GM21825 (cell line): ENCODE measurements around the gene HELZ.
"Not testable (repeated sequence)": the region's sequence is repeated elsewhere in the genome, so short reads cannot be mapped to it uniquely, and the experiment has no call there.

Source experiments
- ATAC-seq: cut with Tn5 transposase; IDR thresholded peaks from one replicate; pipeline ENCODE4 v1.9.1; 2021; ENCODE audit warnings: mild to moderate bottlenecking, moderate library complexity; ENCODE audit not compliant: unreplicated experiment

HELZ gene

DNA sequence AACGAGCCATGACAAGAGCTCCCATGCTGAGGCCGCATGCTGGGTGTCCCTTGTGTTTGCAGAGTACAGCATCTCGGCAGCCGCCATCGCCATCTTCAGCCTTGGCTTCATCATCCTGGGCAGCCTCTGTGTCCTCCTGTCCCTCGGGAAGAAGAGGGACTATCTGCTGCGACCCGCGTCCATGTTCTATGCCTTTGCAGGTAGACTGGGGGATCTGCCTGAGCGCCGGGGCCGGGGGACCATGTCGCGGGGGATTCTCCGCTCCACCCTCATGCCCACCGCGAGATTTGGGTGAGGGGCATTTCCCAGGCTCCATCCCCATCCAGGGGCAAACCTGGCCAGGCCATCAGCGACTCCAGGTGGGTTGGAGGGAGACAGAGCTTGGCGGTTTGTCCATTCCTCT, 190.0 kb downstream of the HELZ start:
- ATAC-seq, result no peak

DNA sequence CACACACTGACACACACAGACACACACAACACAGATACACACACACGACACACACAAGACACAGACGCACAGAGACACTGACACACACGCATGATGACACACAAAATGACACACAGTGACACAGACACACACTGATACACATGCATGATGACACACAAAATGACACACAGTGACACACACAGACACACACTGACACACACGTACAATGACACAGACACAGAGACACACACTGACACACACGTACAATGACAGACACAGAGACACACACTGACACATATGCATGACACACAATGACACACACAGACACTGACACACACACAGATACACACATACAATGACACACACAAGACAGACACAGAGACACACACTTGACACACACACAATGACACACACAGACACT, 190.4 kb downstream of the HELZ start:
- no peak for ATAC-seq

DNA sequence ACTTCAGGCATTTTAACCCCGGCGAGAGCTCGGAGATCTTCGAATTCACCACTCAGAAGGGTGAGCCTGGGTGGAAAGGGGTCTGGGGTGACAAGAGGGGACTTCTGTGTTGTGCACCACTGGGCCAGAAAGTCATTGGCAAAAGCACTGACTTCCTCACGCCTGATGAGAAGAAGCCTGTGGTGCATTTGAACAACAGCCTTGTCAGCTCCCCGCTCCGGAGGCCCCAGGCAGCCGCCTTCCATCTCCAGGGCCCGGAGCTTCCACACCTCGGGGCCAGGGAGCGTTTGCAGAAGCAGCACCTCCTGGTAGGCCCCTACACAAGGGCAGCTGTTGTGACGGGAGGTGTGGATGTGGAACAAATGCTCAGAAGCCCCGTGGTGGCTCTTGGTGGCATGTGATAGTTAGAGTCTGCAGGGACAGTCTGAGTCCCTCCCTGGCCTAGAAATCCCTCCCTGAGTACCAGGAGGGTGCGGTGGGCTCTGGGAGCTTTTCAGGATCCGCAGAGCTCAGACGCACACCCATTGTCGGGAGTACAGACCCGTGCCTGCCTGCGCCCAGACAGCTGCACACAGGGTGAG, 190.9 kb downstream of the HELZ start:
- ATAC-seq, result no peak

DNA sequence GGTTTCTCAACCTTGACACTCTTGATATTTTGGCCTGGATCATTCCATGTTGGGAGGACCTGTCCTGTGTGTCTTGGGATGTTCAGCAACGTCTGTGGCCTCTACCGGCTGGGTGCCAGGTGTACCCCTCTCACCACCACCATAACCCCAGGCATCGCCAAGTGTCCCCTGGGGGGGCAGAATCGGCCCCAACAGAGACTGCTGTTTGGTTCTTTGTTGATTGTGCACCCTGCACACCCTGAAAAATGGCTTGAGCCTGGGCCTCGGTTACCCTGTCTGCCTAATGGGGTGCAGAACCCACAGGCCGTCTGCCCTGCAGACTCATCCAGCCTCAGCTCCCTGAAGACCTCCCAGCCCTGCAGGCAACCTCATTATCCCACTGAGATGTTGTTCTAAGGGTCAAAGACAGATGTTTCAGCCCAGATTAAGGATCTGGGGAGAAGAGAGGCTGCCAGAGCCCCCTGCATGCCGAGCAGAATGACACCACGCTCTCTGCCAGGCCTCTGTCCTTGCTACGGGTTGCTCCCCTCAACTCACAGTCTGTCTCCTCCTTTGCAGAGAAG, 191.5 kb downstream of the HELZ start:
- ATAC-seq, result no peak

DNA sequence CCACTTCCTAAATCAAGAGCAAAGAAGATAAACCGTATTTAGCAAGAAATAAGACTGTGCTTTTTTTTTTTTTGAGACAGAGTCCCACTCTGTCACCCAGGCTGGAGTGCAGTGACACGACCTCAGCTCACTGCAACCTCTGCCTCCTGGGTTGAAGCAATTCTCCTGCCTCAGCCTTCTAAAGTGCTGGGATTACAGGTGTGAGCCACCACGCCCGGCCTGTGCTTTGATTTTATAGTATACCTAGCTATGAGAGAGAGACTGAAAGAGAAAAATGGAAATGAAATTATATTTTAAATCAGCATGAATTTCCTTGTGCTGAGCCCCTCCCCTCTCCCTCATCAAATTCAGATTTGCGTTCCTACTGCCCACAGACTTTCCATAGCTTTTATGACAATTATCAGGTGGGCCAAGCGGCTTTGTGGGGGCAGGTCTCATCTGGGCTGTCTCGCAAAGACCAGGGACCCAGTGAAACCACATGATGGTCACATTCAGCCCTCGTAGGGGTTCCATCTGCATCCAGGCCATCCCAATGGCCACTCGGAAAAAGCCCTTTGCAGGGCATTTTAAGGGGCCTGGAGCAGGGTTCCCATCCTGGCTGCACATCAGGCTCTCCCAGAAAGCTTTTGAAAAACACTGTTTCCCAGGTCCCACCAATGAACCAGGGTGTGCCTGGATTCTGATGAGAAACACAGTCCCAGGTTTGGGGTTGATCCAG, 192.1 kb downstream of the HELZ start:
- ATAC-seq, result no peak

DNA sequence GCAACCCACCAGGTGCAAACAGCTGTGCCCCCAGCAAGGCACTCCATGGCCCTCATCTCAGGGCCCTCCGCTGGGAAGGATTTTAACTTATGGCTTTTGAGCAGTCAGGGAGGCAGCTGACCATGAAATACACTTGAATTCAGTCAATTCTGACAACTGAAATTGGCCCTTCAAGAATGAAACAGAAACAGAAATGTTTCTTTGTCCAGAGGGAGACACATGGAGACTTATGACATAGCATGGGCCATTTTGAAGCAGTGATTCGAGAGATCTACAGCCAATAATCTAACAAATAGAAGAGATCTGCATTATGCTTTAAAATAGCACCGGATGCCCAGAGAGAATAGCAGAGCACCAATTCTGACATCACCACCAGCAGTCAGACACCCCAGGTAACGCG, 193.2 kb downstream of the HELZ start:
- ATAC-seq, result no peak

DNA sequence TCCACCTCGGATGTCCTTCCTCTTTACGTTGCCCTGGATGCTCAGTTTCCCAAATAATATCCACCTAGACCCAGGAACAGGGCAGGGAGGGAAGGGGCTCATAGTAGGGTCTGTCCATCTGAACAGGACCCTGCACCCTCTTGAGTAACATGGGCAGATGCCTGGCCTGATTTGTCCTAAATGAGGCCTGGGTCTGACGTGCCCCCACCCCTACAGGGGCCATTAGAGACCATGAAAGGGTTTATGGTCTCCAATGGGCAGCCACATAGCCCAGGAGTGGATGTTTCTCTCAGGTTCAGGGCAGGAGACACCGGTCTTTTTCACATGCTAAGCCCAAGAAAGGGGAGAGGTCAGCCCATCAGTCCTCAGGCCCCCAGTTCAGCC, 193.8 kb downstream of the HELZ start:
- ATAC-seq, result no peak

DNA sequence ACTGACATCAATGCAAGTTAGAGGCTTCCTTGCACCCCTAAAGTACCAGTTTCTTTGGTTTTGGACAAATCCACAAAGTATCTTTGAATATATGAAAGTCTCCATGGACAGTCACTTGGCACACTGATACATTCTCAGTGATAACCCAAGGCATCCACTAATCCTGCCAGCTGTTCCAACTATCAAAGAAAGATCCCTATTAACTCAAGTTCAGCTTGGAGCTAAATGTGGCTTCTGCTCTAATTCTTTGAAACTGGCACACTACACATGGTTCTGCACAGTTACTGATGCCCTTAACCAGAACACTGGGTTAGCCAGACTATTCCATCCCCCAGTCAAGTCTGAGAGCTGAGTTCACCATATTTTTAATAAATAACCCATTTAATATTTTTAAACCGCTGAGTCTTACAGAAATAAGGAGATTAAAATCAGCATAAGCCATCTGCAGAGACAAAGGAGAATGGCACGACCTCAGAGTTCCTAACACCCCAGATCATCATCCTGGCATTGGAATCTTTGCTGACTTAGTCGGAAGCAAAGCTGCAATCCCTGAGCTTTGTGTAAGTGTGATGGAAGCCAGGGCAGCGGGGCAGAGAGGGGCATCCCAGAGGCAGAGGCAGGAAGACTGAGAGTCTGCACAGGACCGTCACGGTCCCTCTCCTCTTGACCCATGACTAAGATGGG, 194.4 kb downstream of the HELZ start:
- ATAC-seq, result no peak

DNA sequence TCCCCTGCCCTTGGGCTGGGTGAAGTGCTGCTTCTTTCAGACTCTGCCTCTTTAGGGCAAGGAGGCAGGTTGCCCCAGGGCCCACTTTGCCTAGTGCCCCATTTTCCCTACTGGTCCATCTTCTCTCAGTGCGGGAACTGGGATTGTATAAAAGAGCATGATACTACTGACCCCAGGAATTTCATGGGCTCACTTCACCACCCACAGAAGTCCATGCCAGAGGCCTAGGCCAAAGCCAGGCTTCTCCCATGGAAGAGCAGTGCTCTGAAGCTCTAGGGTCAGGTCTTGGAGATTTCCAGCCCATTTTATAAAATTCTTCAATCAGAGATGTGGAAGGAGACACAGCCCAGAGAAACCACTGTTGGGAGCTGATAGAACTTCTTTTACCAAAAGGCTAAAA, 194.9 kb downstream of the HELZ start:
- ATAC-seq, result no peak

DNA sequence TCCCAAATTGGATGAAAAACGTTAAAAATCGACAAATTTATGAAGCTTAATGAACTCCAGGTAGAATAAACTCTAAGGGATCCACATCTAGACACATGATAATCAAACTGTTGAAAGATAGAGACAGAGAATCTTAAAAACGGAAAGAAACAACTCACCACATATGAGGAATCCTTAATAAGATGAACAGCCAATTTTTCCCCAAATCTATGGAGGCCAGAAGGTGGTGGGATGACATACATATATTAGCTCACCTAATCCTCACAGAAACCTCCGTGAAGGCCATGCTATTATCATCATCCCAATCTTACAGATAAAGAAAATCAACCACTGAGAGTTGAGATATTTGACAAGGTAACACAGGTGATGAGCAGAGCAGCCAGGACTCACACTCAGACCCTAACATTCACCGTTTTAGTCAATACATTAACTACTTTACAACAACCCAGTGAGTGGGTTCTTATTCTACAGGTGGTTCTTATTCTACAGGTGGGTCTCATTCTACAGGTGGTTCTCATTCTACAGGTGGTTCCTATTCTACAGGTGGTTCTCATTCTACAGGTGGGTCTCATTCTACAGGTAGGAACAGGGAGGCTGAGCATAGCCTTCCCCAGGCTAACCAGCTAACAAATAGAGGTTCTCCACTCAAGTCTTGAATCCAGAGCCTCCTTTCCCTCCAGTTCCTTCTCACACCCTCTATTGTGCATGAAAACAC, 195.8 kb downstream of the HELZ start:
- ATAC-seq, result no peak

DNA sequence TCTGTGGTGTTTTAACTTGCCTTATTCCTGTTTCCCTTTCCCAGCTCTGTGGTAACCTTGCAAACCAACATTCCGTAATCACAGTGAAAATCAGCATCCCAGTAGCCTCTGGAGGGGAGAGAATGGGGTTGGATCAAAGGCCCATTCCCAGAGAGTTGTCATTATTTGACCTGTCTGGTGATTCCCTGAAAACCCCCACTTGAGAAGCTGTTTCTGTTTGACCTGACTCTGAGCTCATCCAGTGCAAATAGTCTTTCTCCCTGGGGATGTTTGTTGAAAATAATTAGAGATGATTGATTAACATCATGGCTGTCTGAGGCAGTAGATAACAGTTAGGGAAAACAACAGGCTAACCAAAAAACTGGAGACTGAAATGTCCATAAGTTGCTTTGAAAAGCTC, 197.6 kb downstream of the HELZ start:
- ATAC-seq, result no peak

DNA sequence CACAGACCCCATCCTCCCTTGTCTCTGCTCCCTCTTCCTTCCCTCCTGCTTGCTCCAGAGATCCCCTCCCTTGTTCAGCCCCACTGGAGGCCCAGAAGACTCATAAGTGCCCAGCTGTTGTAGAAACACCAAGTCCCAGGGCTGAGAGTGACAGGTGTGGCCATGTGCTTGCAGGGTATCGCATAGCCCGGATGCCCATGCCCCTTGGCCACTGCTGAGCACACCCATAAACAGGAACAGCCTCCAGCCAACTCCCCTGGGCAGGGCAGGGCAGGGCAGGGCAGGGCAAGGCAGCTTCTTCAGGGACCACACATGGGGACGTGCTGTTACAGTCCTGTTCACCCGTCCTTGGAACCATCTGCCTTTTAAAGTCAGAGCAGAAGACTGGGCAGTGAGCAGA, 198.6 kb downstream of the HELZ start:
- ATAC-seq, result no peak

DNA sequence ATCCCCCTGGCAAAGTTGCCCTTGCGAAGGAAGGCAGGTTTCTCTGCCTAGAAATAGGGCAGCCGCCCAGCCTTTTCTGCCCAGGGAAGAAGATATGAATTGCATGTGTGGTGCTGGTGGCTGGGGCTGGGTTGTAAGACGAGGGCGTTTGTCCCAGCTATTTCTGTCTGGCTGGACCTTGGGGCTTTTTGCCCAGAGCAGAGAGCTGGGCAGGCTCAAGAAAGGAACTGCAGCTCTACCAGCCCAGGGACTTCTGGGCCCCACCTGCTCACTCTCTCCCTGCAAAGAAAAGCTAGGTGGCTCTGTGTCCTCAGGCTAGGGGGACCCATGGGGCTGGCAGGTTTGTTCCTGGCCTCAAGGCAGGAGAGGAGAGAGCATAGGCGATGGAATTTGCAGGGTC, 200.1 kb downstream of the HELZ start:
- no peak for ATAC-seq

DNA sequence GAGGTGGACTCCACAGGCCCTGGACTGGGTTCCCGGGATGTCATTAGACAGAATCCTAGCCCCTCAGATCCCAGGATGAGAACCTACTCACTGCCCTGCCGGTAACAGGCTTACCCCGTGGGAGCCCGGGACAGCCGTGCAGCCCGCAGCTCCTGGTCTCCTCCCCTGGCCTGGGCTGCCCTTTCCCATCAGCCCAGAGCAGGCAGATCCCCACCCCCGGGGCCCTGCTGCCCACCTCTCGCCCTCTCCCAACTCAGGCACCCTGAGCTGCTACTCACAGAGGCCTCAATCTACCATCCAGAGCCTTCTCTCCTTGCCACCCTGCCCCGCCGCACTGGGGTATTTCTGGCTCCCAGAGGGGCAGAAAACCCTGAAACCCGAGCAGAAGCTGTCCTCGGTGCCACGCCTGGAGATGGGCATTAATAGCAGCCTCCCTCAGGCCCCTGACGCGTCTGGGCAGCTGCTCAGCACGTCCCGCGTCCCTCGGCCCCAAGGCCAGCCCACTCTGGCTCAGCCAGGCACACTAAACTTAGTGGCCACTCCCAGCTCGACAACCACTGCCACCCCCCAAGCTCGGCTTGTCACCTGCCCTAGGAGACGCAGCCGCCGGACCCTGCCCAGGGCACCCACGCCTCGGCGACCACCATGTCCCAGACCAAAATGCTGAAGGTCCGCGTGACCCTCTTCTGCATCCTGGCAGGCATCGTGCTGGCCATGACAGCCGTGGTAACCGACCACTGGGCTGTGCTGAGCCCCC, 200.8 kb downstream of the HELZ start, which contains the start of gene CACNG1:
TSS of gene CACNG1 (plus strand) at position 539 of the 757 bp plus-strand sequence. CDS start at position 646, 107 bp downstream.
- ATAC-seq, result no peak

DNA sequence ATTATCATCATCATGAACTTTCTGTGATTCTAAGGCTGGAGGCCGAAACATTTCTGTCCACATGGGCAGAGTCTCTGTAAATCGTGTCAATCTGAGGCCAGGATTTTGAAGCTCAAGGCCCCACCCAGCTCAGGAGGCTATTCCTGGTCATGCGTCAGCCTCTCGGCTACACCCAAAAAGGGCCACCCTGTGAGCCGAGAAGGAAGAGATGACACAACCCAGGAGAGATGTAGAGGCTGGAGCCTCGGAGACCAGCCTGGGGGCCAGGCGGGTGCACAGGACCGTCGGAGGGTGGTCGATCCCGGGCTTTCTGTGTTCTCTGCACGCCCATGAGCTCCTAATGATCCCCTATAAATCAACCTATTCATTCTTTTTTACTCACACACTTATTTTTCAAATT, 201.7 kb downstream of the HELZ start:
- ATAC-seq, result no peak

DNA sequence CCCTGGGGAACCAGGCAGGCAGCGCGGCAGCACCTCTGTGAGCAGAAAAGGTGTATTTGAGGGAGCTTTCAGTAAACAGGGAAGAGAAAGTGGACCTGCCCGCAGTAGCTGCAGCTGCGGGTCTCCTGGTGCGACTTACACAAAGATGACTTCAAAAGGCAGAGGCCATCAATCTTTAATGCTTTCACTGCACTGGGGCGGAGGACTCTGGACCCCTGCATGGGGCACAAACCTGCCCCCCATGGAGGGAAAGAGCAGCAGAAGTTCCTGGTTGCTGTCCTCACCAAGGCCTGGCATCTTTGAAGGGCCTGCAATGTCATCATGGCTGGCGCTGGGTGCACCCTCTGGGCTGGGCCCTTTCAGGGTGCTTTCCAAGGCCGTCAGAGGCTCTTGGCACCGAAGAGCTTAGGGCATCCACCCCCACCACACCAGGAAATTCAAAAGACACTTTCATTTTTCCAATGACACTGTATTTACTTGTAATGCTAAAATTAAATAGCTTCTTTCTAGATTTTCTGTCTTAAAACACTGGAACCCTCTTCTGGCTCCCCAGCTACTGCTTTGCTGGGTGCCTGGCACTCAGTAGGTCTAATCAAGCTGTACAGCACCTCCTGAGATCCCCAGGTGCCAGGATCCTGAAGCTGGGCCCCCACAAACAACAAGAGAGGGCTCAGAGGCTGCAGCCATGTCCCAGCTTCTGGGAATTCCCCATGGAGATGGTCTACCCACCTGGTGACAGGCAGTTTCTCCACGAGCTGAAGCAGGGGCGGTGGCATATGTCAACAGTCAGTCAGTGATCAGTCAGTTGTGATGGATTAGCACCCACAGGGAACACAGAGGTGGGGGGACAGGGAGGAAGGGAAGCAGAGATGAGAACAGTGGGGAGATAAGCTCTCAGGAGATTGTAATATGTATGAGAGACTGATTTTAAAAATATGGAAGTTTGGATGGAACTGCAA, 202.8 kb downstream of the HELZ start:
- ATAC-seq, result no peak

DNA sequence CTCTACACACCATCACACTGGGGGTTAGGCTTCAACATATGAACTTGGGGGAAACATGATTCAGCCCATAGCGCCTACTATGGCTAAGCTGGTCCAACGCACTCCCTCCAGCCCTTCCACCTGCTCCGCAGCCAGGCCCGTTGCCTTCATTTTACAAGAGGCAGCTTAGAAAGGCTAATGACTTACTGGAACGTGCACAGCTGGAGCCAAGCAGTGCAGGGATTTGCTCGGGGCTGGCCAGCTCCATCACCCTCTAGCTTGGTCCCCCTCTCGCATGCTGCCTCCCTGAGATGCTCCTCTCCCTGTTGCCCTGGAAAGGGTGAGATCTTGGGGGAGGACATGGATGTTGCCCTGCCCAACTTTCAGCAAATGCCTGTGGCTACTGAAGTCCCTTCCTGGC, 203.5 kb downstream of the HELZ start:
- no peak for ATAC-seq

DNA sequence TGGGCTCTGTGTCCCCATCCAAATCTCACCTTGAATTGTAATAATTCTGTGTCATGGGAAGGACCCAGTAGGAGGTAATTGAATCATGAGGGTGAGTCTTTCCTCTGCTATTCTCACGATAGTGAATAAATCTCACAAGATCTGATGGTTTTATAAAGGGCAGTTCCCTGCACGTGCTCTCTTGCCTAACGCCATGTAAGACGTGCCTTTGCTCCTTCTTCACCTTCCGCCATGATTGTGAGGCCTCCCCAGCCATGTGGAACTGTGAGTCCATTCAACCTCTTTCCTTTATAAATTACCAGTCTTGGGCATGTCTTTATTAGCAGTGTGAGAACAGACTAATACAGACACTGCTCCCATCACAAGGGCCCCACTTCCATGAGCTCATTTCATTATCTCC, 203.9 kb downstream of the HELZ start:
- ATAC-seq, result not testable (repeated sequence)

DNA sequence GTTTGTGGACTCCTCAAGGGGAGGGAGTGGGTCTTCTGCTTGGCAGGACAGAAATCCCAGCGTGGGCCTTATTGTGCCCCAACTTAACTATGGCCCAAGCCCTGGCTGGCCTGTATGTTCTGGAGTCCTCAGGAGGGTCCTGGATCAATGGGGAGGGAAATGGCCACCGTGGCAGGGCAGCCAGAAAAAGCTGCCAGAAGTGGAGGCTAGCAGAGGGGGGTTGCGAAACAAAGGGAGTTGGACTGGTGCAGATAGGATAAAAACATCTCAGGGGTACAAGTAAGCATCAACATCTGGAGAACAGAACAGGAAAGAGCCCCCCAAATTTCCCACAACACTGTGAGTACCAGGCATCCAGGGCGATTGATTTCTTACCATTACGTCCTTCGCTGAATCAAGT, 204.3 kb downstream of the HELZ start:
- ATAC-seq, result no peak
